Adrenal gland (tissue), 5 donors: Measurements from ENCODE around the gene ZC3H18.

Experiments
- CTCF ChIP-seq, 6 experiments: fragments of 450-650 bp in 4 of 6; fragments of 200-600 bp in 2 of 6; sonication (generic) in 1 of 6; IDR thresholded peaks; 1 replicate in 5 of 6; 2 replicates in 1 of 6; pipeline versions ENCODE4 v1.5.1 to v1.8.0; 2016 to 2021; ENCODE audit warnings: antibody characterized with exemption in 6 of 6, mild to moderate bottlenecking in 2 of 6, moderate library complexity in 1 of 6
- POLR2A ChIP-seq, 2 donors: fragments of 450-650 bp; IDR thresholded peaks; one replicate each; pipeline ENCODE4 v1.6.1; 2017; ENCODE audit warnings: antibody characterized with exemption in 2 of 2, mild to moderate bottlenecking in 2 of 2, moderate library complexity in 1 of 2
- donor health status: DM: no; HTN: no; CAD: no.

DNA sequence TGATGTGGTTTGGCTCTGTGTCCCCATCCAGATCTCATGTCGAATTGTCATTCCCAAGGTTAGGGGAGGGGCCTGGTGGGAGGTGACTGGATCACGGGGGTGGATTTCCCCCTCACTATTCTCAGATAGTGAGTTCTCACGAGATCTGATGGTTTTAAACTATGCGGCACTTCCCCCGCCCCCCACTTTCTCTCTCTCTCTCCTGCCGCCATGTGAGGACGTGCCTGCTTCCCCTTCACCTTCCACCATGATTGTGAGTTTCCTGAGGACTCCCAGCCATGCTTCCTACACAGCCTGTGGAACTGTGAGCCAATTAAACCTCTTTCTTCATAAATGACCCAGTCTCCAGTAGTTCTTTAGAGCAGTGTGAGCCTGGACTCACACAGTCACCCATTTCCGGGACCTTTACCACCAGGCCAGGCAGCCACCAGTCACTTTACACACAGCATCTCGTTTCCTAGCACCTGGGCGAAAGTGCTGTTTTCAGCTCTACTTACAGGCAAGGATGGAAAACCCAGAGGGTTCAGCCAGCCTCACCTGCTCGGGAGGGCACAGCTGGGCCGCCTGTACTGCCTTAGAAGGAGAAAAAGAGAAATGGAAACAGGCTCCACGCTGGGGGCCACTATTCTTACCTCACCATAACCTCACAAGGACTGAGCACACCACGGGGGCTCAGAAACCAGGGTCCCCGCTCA, 13.8 kb upstream of the ZC3H18 start:
- TF ChIP-seq CTCF (IDR thresholded peaks at IDR 0.05) (no peak), POLR2A (IDR thresholded peaks at IDR 0.05) (no peak)
